HepG2 (cell line): ENCODE measurements around the gene LUM. TPM values are rescaled to one million over a fixed set of nuclear protein-coding genes. Genes with fewer than 3 reads are reported as not detected.

Experiments
- ATAC-seq: fragments of 200-7000 bp; cut with Tn5 transposase; 3 replicates; pipeline ENCODE4 v1.9.1; 2020; ENCODE audit warnings: mild to moderate bottlenecking, moderate library complexity
- Bru-seq: library from RNA; stranded (reverse); fragments of 400-500 nt; gene quantifications from one replicate; lab custom pipeline; 2021; lab: Mats Ljungman, UMichigan
- BruChase-seq, 2 experiments: library from RNA; stranded (reverse); fragments of 400-500 nt; gene quantifications; one replicate each; lab custom pipeline; 2021; lab: Mats Ljungman, UMichigan
- BruUV-seq: library from RNA; stranded (reverse); fragments of 400-500 nt; replicated peaks from 2 replicates; lab custom pipeline; 2021; lab: Mats Ljungman, UMichigan
- CTCF ChIA-PET: fragments of 300-600 bp; formaldehyde crosslinking; extraction: SDS; loops from one replicate; lab custom pipeline; 2021; ENCODE audit warnings: low total read pairs, inconsistent platforms, low intra/inter-chr PET ratio; lab: Yijun Ruan, JAX
- POLR2A ChIA-PET: fragments of 350-600 bp; sonication (Branson Sonifier 250); formaldehyde crosslinking; loops from one replicate; lab custom pipeline; 2020; ENCODE audit warnings: antibody characterized with exemption, inconsistent platforms; lab: Yijun Ruan, JAX
- DNase-seq: peaks from one replicate; pipeline ENCODE4 v3.0.0-alpha.2; 2015; ENCODE audit warnings: low spot score
- FAIRE-seq: peaks from 3 replicates; lab custom pipeline; 2011; peaks lifted over from hg19 to GRCh38; lab: Jason Lieb, UNC
- H2AFZ ChIP-seq: one replicate; pipeline ENCODE4 v1.6.1; 2011; ENCODE audit warnings: low read length, inconsistent platforms
- H3K27ac ChIP-seq: fragments of 300-600 bp; 3 replicates; pipeline ENCODE4 v1.8.0; 2011; ENCODE audit warnings: mixed run types, mild to moderate bottlenecking, mixed read lengths, low read length, inconsistent platforms; ENCODE audit not compliant: insufficient read depth; ENCODE audit errors: extremely low read length
- H3K27me3 ChIP-seq, 2 experiments: fragments of 200-600 bp in 1 of 2; 2 replicates in 1 of 2; 3 replicates in 1 of 2; pipeline versions ENCODE4 v1.6.0 to v1.8.0; 2011; ENCODE audit warnings: low read length in 2 of 2, mild to moderate bottlenecking in 2 of 2, moderate library complexity in 2 of 2, inconsistent platforms in 1 of 2; ENCODE audit not compliant: insufficient read depth in 2 of 2, control insufficient read depth in 1 of 2
- H3K36me3 ChIP-seq, 2 experiments: fragments of 200-600 bp in 1 of 2; replicated peaks in 1 of 2; 2 replicates in 1 of 2; 3 replicates in 1 of 2; pipeline versions ENCODE4 v1.5.1 to v1.8.0; 2011; ENCODE audit warnings: low read length in 2 of 2, inconsistent platforms in 1 of 2; ENCODE audit not compliant: insufficient read depth in 2 of 2, control insufficient read depth in 1 of 2
- H3K4me1 ChIP-seq: 2 replicates; pipeline ENCODE4 v1.5.1; 2012; ENCODE audit warnings: low read length, inconsistent platforms; ENCODE audit not compliant: insufficient read depth
- H3K4me2 ChIP-seq: 2 replicates; pipeline ENCODE4 v1.6.0; 2011; ENCODE audit warnings: low read depth, low read length, inconsistent platforms
- H3K4me3 ChIP-seq, 3 experiments: fragments of 200-600 bp in 1 of 3; sonication (generic), shearing (Covaris generic) in 1 of 3; replicated peaks in 1 of 3; 2 replicates each; pipeline ENCODE4 v1.5.1; 2011 to 2016; ENCODE audit warnings: low read length in 3 of 3, inconsistent platforms in 2 of 3, low read depth in 2 of 3, mild to moderate bottlenecking in 2 of 3, control low read depth in 1 of 3, mixed read lengths in 1 of 3; ENCODE audit not compliant: insufficient read depth in 1 of 3
- H3K79me2 ChIP-seq: one replicate; pipeline ENCODE4 v1.6.1; 2011; ENCODE audit warnings: low read length, inconsistent platforms; ENCODE audit not compliant: insufficient read depth
- H3K9ac ChIP-seq: 2 replicates; pipeline ENCODE4 v1.6.0; 2011; ENCODE audit warnings: mild to moderate bottlenecking, low read depth, low read length, inconsistent platforms; ENCODE audit not compliant: insufficient read depth
- H3K9me3 ChIP-seq: 2 replicates; pipeline ENCODE4 v1.5.1; 2012; ENCODE audit warnings: mild to moderate bottlenecking, low read length
- H4K20me1 ChIP-seq: 2 replicates; pipeline ENCODE4 v1.6.0; 2011; ENCODE audit warnings: inconsistent platforms, mild to moderate bottlenecking, low read length, moderate library complexity; ENCODE audit not compliant: insufficient read depth
- RXRA ChIP-seq: sonication (generic); formaldehyde crosslinking; IDR thresholded peaks from 2 replicates; pipeline ENCODE4 v1.5.1; 2020; ENCODE audit warnings: missing genetic modification reagents
- ZNF672 ChIP-seq: sonication (generic); formaldehyde crosslinking; IDR thresholded peaks from 2 replicates; pipeline ENCODE4 v1.8.1; 2022; ENCODE audit warnings: missing genetic modification reagents
- WGBS: methylation state at CpG from one replicate; pipeline ENCODE4 v1.1.6; 2017; ENCODE audit warnings: low lambda C conversion rate; 5-methylcytosine and 5-hydroxymethylcytosine counted together
- in situ Hi-C: cut with HindIII; loops from 2 replicates; pipeline ENCODE4 v1.10.0; 2017; ENCODE audit warnings: low pct_unique_long_range_greater_than_20kb; ENCODE audit not compliant: extremely low pct_ligation_motif_present
- intact Hi-C: fragments of 100-400 bp; cut with micrococcal nuclease; formaldehyde crosslinking; loops from one replicate; pipeline ENCODE4 v1.10.0; 2022; ENCODE audit not compliant: unreplicated experiment
- long read RNA-seq, 2 experiments: library from RNA in 1 of 2; library from polyadenylated mRNA in 1 of 2; stranded (forward) in 1 of 2; unstranded in 1 of 2; transcript quantifications; one replicate each; pipeline ENCODE4 v2.0.0, GENCODE V29; 2019 to 2022
- polyA minus RNA-seq, 3 experiments: library from RNA; depleted of rRNA, polyadenylated mRNA; stranded (reverse); fragments of >200 nt; gene quantifications; 2 replicates each; pipeline ENCODE4 v1.2.3, GENCODE V29; 2011; ENCODE audit warnings: low replicate concordance in 1 of 3
- polyA plus RNA-seq, 8 experiments: library from polyadenylated mRNA; depleted of rRNA in 3 of 8; stranded (reverse) in 7 of 8; unstranded in 1 of 8; fragments of >200 nt; fragmentation: Illumina TruSeq in 4 of 8; extraction: Trizol in 4 of 8; gene quantifications; 2 replicates each; pipeline versions ENCODE4 v1.2.1 to v1.2.3, GENCODE V29; 2011 to 2016; ENCODE audit warnings: low read depth in 4 of 8, missing spikeins in 1 of 8, mixed read lengths in 1 of 8; ENCODE audit not compliant: insufficient read depth in 1 of 8
- total RNA-seq, 5 experiments: library from RNA; depleted of rRNA; stranded (reverse); fragments of >200 nt; fragmentation: Illumina TruSeq; extraction: Trizol; gene quantifications; 2 replicates each; pipeline ENCODE4 v1.2.3, GENCODE V29; 2016; ENCODE audit warnings: low read depth in 1 of 5

LUM gene
- not detected in 2 replicates for total RNA-seq (2016; rRNA removed; fragmentation: Illumina TruSeq; extraction: Trizol)
- not detected in 2 replicates for total RNA-seq (2016; cell fraction: cytosol; rRNA removed; fragmentation: Illumina TruSeq; extraction: Trizol; ENCODE audit: low read depth)
- total RNA-seq (2016; cell fraction: insoluble cytoplasmic fraction; rRNA removed; fragmentation: Illumina TruSeq; extraction: Trizol), result not detected in 2 replicates
- not detected in 2 replicates for total RNA-seq (2016; cell fraction: membrane; rRNA removed; fragmentation: Illumina TruSeq; extraction: Trizol)
- total RNA-seq (2016; cell fraction: nucleus; rRNA removed; fragmentation: Illumina TruSeq; extraction: Trizol), result not detected in 2 replicates
- polyA plus RNA-seq (2011; rRNA removed), result not detected in 2 replicates
- polyA plus RNA-seq (2011; cell fraction: cytosol; rRNA removed), result not detected in 2 replicates
- not detected in 2 replicates for polyA plus RNA-seq (2011; cell fraction: nucleus; rRNA removed)
- not detected in 2 replicates for polyA plus RNA-seq (2012)
- polyA plus RNA-seq (2016; cell fraction: cytosol; fragmentation: Illumina TruSeq; extraction: Trizol; ENCODE audit: low read depth), result not detected in 2 replicates
- not detected in 2 replicates for polyA plus RNA-seq (2016; cell fraction: insoluble cytoplasmic fraction; fragmentation: Illumina TruSeq; extraction: Trizol; ENCODE audit: low read depth)
- not detected in 2 replicates for polyA plus RNA-seq (2016; cell fraction: membrane; fragmentation: Illumina TruSeq; extraction: Trizol; ENCODE audit: low read depth)
- not detected in 2 replicates for polyA plus RNA-seq (2016; cell fraction: nucleus; fragmentation: Illumina TruSeq; extraction: Trizol; ENCODE audit: insufficient read depth, low read depth)
- polyA minus RNA-seq (2011; rRNA and poly(A)+ RNA removed; ENCODE audit: low replicate concordance), result not detected in 2 replicates
- not detected in 2 replicates for polyA minus RNA-seq (2011; cell fraction: cytosol; rRNA and poly(A)+ RNA removed)
- not detected in 2 replicates for polyA minus RNA-seq (2011; cell fraction: nucleus; rRNA and poly(A)+ RNA removed)
- not detected for Bru-seq, nascent RNA
- not detected for BruChase-seq, experiment 1, labeled RNA remaining after a 6-hour chase
- BruChase-seq, experiment 2, labeled RNA remaining after a 2-hour chase, result not detected
- long read RNA-seq, experiment 1, partial matches to known transcripts, result 0 of 1 reads
- long read RNA-seq, experiment 1, other reads (novel, unspliced or antisense), result 0 of 1 reads
- long read RNA-seq, experiment 2, result 0 reads

GRCh38 chr12:91111366-91112325 lies at the start of gene LUM:
Gene LUM, minus strand, starts transcription at chr12:91111494. Its CDS starts 2,515 bp downstream, at chr12:91108979.
- no TSS peak for BruUV-seq
- no peak within 1 kb of the TSS for H3K4me3 ChIP-seq
- no peaks in the 10 kb centered on the region for H3K9me3 ChIP-seq
- in situ Hi-C loops (no loop called here), intact Hi-C loops (no loop called here)
- CTCF ChIA-PET, result no interaction called here
- no peak for TF ChIP-seq ZNF672 (CRISPR knock-in tag)
- TF ChIP-seq RXRA (CRISPR knock-in tag), result no peak
- H4K20me1 ChIP-seq, result no peaks in the 10 kb centered on the region
- no peak within 1 kb of the TSS for H3K9ac ChIP-seq
- H3K36me3 ChIP-seq, result no peaks in the 10 kb centered on the region
- H3K4me2 ChIP-seq, result no peak within 1 kb of the TSS
- ATAC-seq (no peak), DNase-seq (no peak), FAIRE-seq (no peak)
- H3K27ac ChIP-seq, result no peak within 1 kb of the TSS
- no peaks in the 10 kb centered on the region for H3K79me2 ChIP-seq
- no peak within 1 kb of the TSS for H2AFZ ChIP-seq
- H3K27me3 ChIP-seq, result no peaks in the 10 kb centered on the region
- H3K4me1 ChIP-seq, result no peaks in the 10 kb centered on the region
- WGBS, result 3% methylated on average over 7 of the region's 7 CpGs
- POLR2A ChIA-PET, result no interaction called here
